CD4-positive, alpha-beta T cell treated with Interferon alpha-2 for 1 hour (primary cell): ENCODE measurements around the gene MPPED1.

Experiments used
- DNase-seq, 2 donors: peaks; one replicate each; pipeline ENCODE4 v3.0.0-alpha.2; 2020 to 2022

The MPPED1 gene

DNA sequence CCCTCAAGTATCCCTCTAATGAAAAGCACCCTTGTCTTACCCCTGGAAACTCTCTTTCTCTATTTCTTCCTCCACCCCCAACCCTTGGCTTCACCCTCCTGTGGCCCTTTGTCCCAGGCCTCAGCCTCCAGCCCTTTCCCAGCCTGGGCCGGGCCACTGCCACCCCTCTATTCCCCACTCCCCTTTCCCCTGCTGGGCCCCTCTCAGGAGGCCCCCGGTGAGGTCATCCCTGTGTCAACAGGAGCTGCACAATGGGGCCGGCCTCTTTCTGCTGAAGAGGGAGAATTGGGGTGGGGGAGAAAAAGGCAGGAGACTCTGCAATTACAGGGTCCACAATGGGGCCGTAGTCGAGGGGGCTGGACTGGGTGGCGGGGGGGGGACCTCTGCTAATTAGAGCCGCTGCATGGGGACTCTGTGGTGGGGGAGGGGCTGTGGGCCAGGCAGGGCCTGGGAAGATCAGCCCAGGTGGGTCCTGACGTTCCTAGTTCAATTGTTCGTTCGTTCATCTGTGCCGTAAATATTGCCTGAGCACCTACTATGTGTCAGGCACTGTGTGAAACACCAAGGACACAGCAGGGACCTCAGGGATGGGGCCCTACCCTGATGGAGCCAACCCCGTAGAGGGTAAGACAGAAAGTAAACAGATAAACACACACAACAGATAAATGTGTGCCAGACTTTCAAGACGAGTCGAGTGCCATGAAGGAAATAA lies 18.5 kb upstream of the MPPED1 start:
- DNase-seq = no peak

DNA sequence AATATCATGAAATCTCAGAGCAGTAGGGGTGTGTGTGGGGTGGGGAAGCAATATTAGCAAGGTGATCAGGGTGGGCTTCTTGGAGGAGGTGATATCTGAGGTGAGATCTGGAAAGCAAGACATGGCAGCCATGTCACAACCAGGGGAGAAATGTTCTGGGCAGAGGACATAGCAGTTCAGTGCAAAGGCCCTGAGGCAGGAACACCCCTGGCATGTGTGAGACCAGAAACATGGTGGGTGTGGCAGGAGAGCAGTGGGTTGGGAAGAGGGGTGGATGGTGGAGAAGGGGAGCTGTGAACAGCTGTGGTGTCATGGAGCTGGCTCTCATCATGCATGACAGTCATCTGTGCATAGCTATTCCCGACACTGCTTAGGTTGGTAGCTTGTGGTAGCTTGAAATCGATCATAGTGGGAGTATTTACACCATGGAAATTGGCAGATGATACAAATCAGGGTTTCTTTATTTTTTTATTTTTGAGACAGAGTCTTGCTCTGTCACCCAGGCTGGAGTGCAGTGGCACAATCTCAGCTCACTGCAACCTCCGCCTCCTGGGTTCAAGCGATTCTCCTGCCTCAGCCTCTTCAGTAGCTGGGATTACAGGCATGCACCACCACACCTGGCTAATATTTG lies 17.9 kb upstream of the MPPED1 start:
- DNase-seq = no peak

GRCh38 chr22:43395086-43395695 lies 16.6 kb upstream of the MPPED1 start:
- DNase-seq = no peak

GRCh38 chr22:43396321-43396933 lies 15.4 kb upstream of the MPPED1 start:
- no peak for DNase-seq

DNA sequence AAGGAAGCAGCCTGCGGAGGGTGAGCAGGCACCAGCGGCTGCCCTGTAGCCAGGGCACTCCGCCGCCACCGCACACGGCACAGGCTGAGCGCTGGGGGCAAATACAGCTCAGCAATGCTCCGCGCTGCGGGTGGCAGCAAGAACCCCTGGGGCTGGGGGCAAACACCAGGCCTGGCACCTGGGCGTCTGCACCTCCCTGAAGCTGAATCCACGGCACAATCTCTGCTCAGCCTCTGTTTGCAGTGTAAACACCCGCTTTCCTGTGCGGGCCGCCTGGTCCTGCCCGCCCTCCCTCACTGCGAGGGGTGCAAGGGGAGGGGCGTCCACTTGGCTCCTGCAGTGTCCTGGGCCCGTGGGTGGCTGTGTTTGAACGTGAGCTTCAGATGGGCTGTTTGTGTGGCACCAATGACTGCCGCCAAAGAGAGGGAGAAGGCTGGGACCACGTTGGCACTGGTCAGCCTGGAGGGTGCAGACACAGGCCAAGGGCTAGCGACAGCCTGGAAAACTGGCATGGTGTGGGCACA lies 14.8 kb upstream of the MPPED1 start:
- no peak for DNase-seq

- no peak for DNase-seq
Observed at GRCh38 chr22:43397766-43398165, 14.0 kb upstream of the MPPED1 start.

- DNase-seq = no peak
Observed at GRCh38 chr22:43398246-43398645, 13.6 kb upstream of the MPPED1 start.

DNA sequence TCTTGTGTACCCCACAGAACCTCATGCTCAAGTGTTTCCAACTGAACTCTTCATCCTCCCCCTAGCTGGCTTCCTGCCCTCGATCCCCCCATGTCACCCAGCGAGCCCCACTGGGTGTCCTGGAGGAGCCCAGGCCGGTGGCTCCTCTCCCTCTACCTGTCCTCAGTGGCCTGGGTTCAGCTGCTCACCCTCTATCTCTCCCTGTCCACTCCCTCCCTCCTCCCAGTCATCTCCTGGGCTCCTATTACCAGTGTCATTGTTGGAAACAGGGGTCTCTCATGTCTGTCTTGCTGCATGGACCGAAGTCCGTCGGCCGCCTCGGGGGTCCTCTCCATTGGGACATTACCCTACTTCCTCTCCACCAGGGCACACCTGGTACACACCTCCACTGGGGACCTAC lies 12.9 kb upstream of the MPPED1 start:
- no peak for DNase-seq

DNA sequence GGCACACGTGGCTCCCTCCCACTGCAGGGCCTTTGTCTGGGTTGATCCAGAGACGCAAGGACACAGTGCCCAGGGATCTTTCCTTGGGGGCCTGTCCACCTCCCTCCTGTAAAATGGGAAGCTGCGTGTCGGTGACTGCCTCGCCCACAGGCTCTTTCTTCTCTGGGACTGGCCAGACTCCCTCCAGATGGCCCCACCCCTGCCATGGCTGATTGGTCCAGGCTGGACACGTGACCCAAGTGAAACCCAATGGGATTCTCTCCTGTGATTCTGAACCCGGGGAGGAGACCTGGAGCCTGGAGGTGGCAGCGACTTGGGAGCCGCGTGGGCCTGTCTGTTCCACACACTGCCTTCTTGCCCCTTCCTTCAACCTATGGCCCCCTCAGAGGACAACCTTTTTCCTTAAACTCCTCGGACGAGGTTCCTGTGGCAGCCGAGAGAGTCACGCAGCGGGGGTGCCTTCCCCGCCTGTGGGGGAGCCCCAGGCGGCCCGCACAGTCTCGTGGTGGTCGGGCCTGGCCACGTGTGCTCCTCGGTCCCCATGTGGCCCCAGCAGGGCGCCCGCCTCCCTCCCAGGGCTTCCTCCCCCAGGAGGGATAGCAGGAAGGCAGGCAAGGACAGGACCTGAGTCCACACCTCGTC lies 12.4 kb upstream of the MPPED1 start:
- no peak for DNase-seq

DNA sequence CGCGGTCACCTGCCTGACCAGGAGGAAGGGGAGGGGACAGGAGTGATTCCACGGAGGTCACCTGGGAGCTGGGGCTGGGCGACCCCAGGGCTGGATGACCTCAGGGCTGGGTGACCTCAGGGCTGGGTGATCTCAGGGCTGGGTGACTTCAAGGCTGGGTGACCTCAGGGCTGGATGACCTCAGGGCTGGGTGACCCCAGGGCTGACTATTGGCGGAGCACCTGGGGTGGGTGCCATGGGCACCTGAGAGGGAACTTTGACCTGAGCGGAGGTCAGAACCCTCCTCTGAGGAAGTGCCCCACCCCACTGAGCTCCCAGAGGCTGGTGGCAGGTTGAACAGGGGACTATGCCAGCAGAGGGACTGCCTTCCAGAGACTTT lies 11.8 kb upstream of the MPPED1 start:
- no peak for DNase-seq

DNA sequence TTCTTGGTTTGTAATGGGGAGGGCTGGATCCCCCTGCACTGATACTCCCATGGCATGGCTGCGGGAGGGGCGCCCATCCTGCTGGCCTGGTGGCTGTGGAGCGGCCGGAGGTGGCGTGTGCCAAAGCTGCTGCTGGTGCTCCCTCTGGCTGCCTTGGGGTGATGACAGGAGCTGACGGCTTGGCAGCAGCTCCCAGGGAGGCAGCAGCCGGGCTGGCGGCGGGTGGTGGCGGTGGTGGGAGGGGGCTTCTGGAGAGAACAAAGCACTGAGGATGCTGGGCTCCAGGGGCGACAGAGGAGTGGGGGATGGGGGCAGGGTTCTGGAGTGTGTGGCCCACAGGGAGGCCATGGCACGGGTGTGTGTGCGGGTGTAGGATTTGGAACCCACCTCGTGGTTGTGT lies 11.4 kb upstream of the MPPED1 start:
- no peak for DNase-seq

- DNase-seq = no peak
Observed at GRCh38 chr22:43401233-43401632, 10.6 kb upstream of the MPPED1 start.

- no peak for DNase-seq
Observed at GRCh38 chr22:43401661-43402060, 10.2 kb upstream of the MPPED1 start.

DNA sequence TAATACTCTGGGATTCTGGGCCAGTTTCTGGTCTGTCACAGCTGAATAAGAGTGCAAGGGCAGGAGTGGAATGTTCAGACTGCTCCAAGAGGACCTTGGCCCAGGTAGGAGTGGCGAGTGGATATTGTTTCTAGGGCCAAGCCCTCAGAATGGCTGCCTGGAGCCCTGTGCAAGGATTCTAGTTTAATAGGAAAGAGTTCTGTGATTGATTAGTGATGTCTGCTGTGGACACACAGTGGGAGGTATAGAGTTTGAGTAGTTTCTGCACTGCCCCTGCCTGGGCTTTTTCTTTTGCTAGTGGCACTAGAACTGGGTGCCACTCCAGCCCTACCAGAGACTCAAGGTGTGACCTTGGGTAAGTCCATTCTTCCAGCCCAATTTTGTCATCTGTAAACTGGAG lies 9.7 kb upstream of the MPPED1 start:
- no peak for DNase-seq

GRCh38 chr22:43404673-43405385 lies 7.0 kb upstream of the MPPED1 start:
- no peak for DNase-seq

GRCh38 chr22:43406186-43406790 lies 5.5 kb upstream of the MPPED1 start:
- DNase-seq = no peak

DNA sequence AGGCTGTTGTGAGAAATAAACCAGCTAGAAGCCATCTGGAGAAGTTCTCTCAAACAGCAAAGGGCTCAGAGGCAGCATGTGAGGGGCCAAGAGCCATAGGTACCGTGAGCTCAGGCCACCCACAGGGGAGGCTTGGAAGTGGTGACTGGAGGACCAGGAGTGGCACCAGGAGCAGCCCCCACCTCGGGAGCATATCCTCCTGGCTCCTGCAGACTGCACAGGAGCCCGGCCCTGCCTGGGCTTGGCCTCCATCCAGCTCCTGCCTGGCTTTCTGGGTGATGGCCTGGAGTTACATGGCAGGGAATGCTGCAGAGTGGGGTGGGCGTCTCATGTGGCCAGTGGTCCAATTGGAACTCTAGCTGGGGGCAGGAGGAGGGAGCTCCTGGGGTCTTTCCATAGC lies 4.2 kb upstream of the MPPED1 start:
- DNase-seq = no peak

DNA sequence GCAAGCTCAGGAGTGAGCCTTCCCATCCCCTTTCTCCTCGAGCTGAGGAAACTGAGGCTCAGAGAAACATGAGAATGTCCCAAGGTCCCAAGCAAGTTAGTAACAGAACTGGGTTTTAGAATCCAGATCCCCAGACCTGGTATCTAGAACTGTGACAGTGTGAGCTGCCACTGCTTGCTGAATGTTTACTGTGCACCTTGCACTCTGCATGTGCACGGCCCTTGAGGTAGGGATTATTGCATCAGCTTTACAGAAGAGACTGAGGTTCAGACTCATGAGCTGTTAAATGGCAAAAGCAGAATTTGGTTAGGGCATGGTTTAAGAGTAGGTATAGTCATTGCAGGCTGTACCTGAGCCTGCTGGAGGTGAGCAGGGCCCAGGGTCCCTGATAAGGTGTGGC lies 3.8 kb upstream of the MPPED1 start:
- no peak for DNase-seq

- DNase-seq = no peak
Observed at GRCh38 chr22:43409046-43409445, 2.8 kb upstream of the MPPED1 start.

GRCh38 chr22:43409800-43410199 lies 2.0 kb upstream of the MPPED1 start:
- DNase-seq = no peak

- DNase-seq = no peak
Observed at GRCh38 chr22:43411040-43411868, 560 bp upstream of the MPPED1 start.
